Progenitor cell of endocrine pancreas (in vitro differentiated cells): ENCODE measurements around the gene SOST. TPM values are rescaled to one million over a fixed set of nuclear protein-coding genes. Genes with fewer than 3 reads are reported as not detected.

ENCODE experiments used
- DNase-seq: peaks from one replicate; pipeline ENCODE4 v3.0.0; 2021; ENCODE audit warnings: low spot score; ENCODE audit not compliant: unreplicated experiment
- H3K27ac Mint-ChIP-seq: 2 replicates; pipeline ENCODE4 v1.8.0; 2021; ENCODE audit warnings: mild to moderate bottlenecking, moderate library complexity, mixed read lengths
- H3K27me3 Mint-ChIP-seq: 2 replicates; pipeline ENCODE4 v1.8.0; 2021; ENCODE audit warnings: mixed read lengths
- H3K36me3 Mint-ChIP-seq: 2 replicates; pipeline ENCODE4 v1.8.0; 2022; ENCODE audit warnings: mixed read lengths; ENCODE audit not compliant: insufficient read depth
- H3K4me1 Mint-ChIP-seq: 2 replicates; pipeline ENCODE4 v1.8.0; 2021; ENCODE audit warnings: low read depth, mixed read lengths
- H3K4me3 Mint-ChIP-seq: 2 replicates; pipeline ENCODE4 v1.8.0; 2021; ENCODE audit warnings: low read depth, mild to moderate bottlenecking, moderate library complexity, mixed read lengths
- H3K9me3 Mint-ChIP-seq: 2 replicates; pipeline ENCODE4 v1.8.0; 2021; ENCODE audit warnings: low read depth, mixed read lengths
- total RNA-seq: library from RNA; stranded (reverse); gene quantifications from 2 replicates; pipeline ENCODE4 v1.2.1, GENCODE V29; 2021
- TF ChIP-seq, protein P1 (sequence below): fragments of 200-600 bp; sonication (generic); IDR thresholded peaks from one replicate; pipeline ENCODE4 v1.5.0; 2021; ENCODE audit warnings: antibody characterized with exemption, mild to moderate bottlenecking; ENCODE audit not compliant: unreplicated experiment

SOST gene
- total RNA-seq, 1 donor from 2014 or later, result 0.43 TPM

DNA sequence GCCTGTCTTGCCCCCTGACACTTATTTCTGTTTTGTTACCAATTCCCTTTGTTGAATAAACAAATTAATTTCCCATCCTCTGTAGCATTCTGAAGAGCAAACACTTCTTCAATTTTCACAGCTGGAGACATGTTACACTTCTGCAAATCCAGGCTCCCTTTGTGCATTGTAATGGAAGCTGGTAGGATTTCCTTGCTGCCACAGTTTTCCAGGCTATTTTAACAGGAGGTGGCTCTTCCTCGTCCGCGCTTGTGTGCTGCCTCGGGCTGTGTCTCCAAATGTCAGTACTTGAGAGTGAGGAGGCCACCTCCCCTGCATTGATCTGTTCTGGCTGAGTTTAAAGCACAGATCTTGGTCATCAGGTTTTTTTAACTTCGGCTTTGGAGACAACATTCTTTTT lies 40.0 kb downstream of the SOST start:
- no peaks in the 10 kb centered on the region for H3K36me3 Mint-ChIP-seq
- no peak for DNase-seq
- H3K4me3 Mint-ChIP-seq, result no peak overlapping the region
- peaks cover 17% of the 10 kb centered on the region for H3K27me3 Mint-ChIP-seq
- H3K4me1 Mint-ChIP-seq, result peaks cover 35% of the 10 kb centered on the region
- TF ChIP-seq, protein P1, sequence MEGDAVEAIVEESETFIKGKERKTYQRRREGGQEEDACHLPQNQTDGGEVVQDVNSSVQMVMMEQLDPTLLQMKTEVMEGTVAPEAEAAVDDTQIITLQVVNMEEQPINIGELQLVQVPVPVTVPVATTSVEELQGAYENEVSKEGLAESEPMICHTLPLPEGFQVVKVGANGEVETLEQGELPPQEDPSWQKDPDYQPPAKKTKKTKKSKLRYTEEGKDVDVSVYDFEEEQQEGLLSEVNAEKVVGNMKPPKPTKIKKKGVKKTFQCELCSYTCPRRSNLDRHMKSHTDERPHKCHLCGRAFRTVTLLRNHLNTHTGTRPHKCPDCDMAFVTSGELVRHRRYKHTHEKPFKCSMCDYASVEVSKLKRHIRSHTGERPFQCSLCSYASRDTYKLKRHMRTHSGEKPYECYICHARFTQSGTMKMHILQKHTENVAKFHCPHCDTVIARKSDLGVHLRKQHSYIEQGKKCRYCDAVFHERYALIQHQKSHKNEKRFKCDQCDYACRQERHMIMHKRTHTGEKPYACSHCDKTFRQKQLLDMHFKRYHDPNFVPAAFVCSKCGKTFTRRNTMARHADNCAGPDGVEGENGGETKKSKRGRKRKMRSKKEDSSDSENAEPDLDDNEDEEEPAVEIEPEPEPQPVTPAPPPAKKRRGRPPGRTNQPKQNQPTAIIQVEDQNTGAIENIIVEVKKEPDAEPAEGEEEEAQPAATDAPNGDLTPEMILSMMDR, result no peak
- H3K27ac Mint-ChIP-seq, result no peak overlapping the region
- no peaks in the 10 kb centered on the region for H3K9me3 Mint-ChIP-seq

DNA sequence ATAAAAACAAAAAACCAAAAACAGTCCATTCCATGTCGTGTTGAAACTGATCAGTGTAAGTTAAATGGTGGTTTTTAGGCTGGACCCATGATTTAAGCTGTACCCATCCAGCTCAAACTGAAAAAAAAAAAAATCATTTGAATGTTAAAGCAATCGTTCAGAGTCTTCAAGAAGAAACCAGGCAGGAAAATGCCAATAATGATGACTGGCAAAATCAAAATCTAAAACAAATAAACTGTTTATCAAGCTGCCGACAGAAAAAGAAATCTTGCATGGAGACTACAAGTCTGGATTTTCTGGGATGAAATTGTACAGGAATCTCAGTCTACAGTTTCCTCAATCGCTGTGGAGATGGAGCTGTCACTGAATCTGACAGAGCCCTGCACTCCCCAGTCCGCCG lies 40.7 kb downstream of the SOST start:
- no peak overlapping the region for H3K27ac Mint-ChIP-seq
- TF ChIP-seq, protein P1, result no peak
- no peak overlapping the region for H3K4me3 Mint-ChIP-seq
- DNase-seq, result no peak
- H3K9me3 Mint-ChIP-seq, result no peaks in the 10 kb centered on the region
- H3K4me1 Mint-ChIP-seq, result peaks cover 33% of the 10 kb centered on the region
- no peaks in the 10 kb centered on the region for H3K36me3 Mint-ChIP-seq
- peaks cover 22% of the 10 kb centered on the region for H3K27me3 Mint-ChIP-seq

DNA sequence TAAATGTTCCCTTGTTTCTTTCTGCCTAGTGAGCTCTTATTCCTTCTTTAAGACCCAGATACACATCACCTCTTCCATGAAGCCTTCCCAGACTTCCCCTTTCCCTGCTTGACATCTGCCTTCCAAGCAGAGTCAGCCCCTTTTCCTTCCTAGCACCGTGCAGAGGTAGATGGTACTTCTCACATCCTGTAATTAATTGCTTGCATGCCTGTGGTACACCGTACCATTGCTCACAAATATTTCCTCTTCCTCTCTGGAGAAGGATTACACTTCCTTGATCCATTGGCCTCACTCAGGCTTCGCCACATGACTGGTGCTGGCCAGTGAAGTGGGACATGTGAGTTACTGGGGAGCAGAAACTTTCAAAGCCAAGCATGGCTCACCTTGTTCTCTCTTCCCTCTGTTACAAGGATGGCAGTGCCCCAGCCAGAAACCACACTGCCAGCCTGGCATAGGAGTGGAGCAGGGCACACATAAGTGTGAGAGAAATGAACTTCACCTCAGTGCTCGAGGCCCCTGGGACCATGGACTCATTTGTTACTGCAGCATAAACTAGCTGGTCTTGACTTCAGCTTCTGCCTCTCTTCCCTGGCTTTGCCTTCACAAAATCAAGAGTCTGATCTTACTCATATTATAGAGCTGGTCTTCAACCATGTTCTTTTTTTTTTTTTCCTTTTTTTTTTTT lies 44.0 kb downstream of the SOST start:
- Mint-ChIP-seq H3K4me1 (peaks cover 17% of the 10 kb centered on the region), H3K27me3 (peaks cover 36% of the 10 kb centered on the region), H3K36me3 (no peaks in the 10 kb centered on the region), H3K4me3 (peak overlapping the region; percentile 61), H3K9me3 (no peaks in the 10 kb centered on the region), H3K27ac (no peak overlapping the region)
- no peak for DNase-seq
- TF ChIP-seq, protein P1, result no peak

DNA sequence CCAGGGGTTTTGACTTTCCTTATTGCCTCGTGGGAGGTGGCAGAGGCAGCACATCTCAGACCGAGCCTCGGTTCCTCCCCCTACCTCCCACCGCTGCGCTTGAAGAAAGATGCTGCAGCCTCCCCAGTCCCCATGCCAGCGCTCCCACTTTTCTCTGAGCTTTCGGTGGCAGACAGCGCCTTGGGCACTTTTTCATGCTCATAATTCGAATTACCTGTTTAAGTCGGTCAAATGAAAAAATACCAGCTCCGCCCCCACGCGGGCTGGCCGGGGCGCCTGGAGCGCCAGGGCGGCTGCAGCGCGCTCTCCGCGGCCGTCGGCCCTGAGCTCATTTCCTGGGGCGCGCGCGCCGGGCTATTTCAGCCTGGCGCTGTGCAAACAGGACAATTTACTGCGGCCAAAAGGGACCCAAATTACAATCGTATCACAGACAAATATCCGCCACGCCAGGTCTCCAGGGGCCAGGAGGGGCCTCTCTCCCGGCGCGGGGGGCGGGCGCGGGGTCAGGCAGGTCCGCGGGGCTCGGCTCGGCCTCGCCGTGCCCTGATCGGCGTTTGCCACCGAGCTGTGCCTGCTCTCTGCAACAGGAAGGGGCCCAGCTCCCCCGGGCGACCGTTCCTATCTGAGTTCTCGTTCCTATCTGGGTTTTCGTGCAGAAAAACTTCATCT lies 45.0 kb downstream of the SOST start:
- peak overlapping the region; percentile 61 for H3K4me3 Mint-ChIP-seq
- peaks cover 13% of the 10 kb centered on the region for H3K4me1 Mint-ChIP-seq
- no peaks in the 10 kb centered on the region for H3K36me3 Mint-ChIP-seq
- H3K27me3 Mint-ChIP-seq, result peaks cover 36% of the 10 kb centered on the region
- DNase-seq, result peak; percentile 32
- TF ChIP-seq, protein P1, result peak; percentile 11
- H3K9me3 Mint-ChIP-seq, result no peaks in the 10 kb centered on the region
- no peak overlapping the region for H3K27ac Mint-ChIP-seq

DNA sequence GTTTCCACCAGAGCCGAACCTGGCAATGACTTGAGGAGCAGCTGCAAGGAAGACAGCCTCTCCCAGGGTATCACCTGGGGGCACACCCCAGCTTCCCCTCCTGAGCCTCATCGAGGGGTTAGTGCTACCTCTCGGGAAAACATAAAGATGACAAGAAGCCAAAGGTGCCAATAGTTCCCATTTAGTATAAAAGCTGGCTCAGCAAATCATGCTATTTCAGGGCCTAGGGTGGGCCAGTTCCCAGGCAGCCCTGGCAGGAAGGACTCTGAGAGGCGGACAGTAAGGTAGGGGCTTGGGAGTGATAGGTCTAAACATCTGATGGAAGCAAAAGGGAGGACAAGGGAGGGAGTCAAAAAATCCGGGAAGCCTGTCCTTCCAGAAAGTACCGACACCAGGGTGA lies 46.2 kb downstream of the SOST start:
- no peaks in the 10 kb centered on the region for H3K36me3 Mint-ChIP-seq
- TF ChIP-seq, protein P1, result no peak
- H3K4me3 Mint-ChIP-seq, result no peak overlapping the region
- no peaks in the 10 kb centered on the region for H3K9me3 Mint-ChIP-seq
- peaks cover 8% of the 10 kb centered on the region for H3K4me1 Mint-ChIP-seq
- no peak for DNase-seq
- no peak overlapping the region for H3K27ac Mint-ChIP-seq
- H3K27me3 Mint-ChIP-seq, result peaks cover 36% of the 10 kb centered on the region
